Measurements from ENCODE around the gene PLPPR5.

GRCh38 chr1:98967122-98967521, 37.5 kb downstream of the PLPPR5 start:
- TF ChIP-seq POLR2A (IDR thresholded peaks at IDR 0.05; ENCODE audit: low read depth, low read length) (no peak), CTCF (conservative IDR thresholded peaks at IDR 0.05; ENCODE audit: low read depth, low read length) (no peak), MXI1 (IDR thresholded peaks at IDR 0.05; ENCODE audit: borderline replicate concordance, low read depth, low read length) (no peak), CEBPB (IDR thresholded peaks at IDR 0.05; ENCODE audit: low read depth, low read length) (no peak), RAD21 (IDR thresholded peaks at IDR 0.05; ENCODE audit: low read length) (no peak), ELK1 (IDR thresholded peaks at IDR 0.05; ENCODE audit: borderline replicate concordance, low read depth, low read length) (no peak), NFE2L2 (IDR thresholded peaks at IDR 0.05; ENCODE audit: low read depth, low read length) (no peak), RFX5 (IDR thresholded peaks at IDR 0.05; ENCODE audit: low read depth, low read length) (no peak), USF2 (IDR thresholded peaks at IDR 0.05; ENCODE audit: low read depth, low read length) (no peak), MAFK (IDR thresholded peaks at IDR 0.05; ENCODE audit: low read depth, low read length) (no peak), SMC3 (IDR thresholded peaks at IDR 0.05; ENCODE audit: low read depth, low read length) (no peak)
